B cell (primary cell): Measurements from ENCODE around the gene UNCX. TPM values are rescaled to one million over a fixed set of nuclear protein-coding genes. Genes with fewer than 3 reads are reported as not detected.

ENCODE experiments used
- ATAC-seq: fragments of 200-7000 bp; cut with Tn5 transposase; one replicate; pipeline ENCODE4 v1.10.0; 2021; ENCODE audit warnings: low read depth, mild to moderate bottlenecking, moderate number of reproducible peaks, moderate library complexity
- CTCF ChIA-PET: fragments of 350-600 bp; sonication (Branson Sonifier 250); formaldehyde crosslinking; loops from one replicate; lab custom pipeline; 2021; ENCODE audit warnings: antibody characterized with exemption, inconsistent platforms; lab: Charles Lee
- POLR2A ChIA-PET: fragments of 350-600 bp; sonication (Branson Sonifier 250); formaldehyde crosslinking; loops from one replicate; lab custom pipeline; 2021; ENCODE audit warnings: antibody characterized with exemption; lab: Charles Lee
- DNase-seq: peaks from one replicate; pipeline ENCODE4 v3.0.0; 2013
- H2AFZ ChIP-seq: 2 replicates; pipeline ENCODE4 v1.6.1; 2012; ENCODE audit warnings: mild to moderate bottlenecking, low read depth, low read length; ENCODE audit not compliant: insufficient read depth, poor library complexity, severe bottlenecking
- H3K27ac ChIP-seq, 2 donors: 1 replicate in 1 of 2; 2 replicates in 1 of 2; pipeline ENCODE4 v1.5.1; 2012 to 2013; ENCODE audit warnings: low read length in 2 of 2, mild to moderate bottlenecking in 2 of 2, moderate library complexity in 1 of 2
- H3K27me3 ChIP-seq, 4 experiments: fragments of 200-600 bp in 1 of 4; sonication (generic) in 1 of 4; replicated peaks in 1 of 4; 1 replicate in 2 of 4; 2 replicates in 2 of 4; pipeline versions ENCODE4 v1.6.1 to v1.7.0; 2013 to 2016; ENCODE audit warnings: low read length in 3 of 4, mild to moderate bottlenecking in 2 of 4, mixed read lengths in 1 of 4, moderate library complexity in 1 of 4; ENCODE audit not compliant: insufficient read depth in 4 of 4, control insufficient read depth in 3 of 4; ENCODE audit errors: control extremely low read depth in 1 of 4
- H3K36me3 ChIP-seq, 2 experiments: replicated peaks in 1 of 2; 1 replicate in 1 of 2; 2 replicates in 1 of 2; pipeline versions ENCODE4 v1.6.1 to v1.7.1; 2013; ENCODE audit warnings: low read length in 1 of 2; ENCODE audit not compliant: insufficient read depth in 2 of 2, control insufficient read depth in 1 of 2; ENCODE audit errors: control extremely low read depth in 1 of 2, extremely low read depth in 1 of 2
- H3K4me1 ChIP-seq, 2 donors: fragments of 200-600 bp in 1 of 2; sonication (generic) in 1 of 2; 1 replicate in 1 of 2; 2 replicates in 1 of 2; pipeline versions ENCODE4 v1.5.1 to v1.6.1; 2013 to 2017; ENCODE audit warnings: low read length in 2 of 2; ENCODE audit not compliant: control insufficient read depth in 2 of 2, insufficient read depth in 2 of 2
- H3K4me2 ChIP-seq: replicated peaks from 2 replicates; pipeline ENCODE3; 2012; ENCODE audit warnings: mild to moderate bottlenecking, low read depth, low read length; ENCODE audit not compliant: poor library complexity, severe bottlenecking
- H3K4me3 ChIP-seq, 5 experiments: fragments of 200-600 bp in 1 of 5; sonication (generic) in 1 of 5; 1 replicate in 3 of 5; 2 replicates in 2 of 5; pipeline versions ENCODE4 v1.5.1 to v1.7.0; 2011 to 2016; ENCODE audit warnings: low read length in 4 of 5, mild to moderate bottlenecking in 4 of 5, low read depth in 2 of 5, control low read depth in 1 of 5, moderate library complexity in 1 of 5; ENCODE audit not compliant: insufficient read depth in 1 of 5; ENCODE audit errors: control extremely low read depth in 1 of 5, extremely low read depth in 1 of 5
- H3K79me2 ChIP-seq: fragments of 200-600 bp; sonication (generic); one replicate; pipeline ENCODE4 v1.6.0; 2016; ENCODE audit warnings: low read length; ENCODE audit not compliant: control insufficient read depth, insufficient read depth
- H3K9ac ChIP-seq: fragments of 200-600 bp; sonication (generic); 2 replicates; pipeline ENCODE4 v1.6.1; 2017; ENCODE audit warnings: mild to moderate bottlenecking, low read length, moderate library complexity
- H3K9me3 ChIP-seq, 3 donors: one replicate each; pipeline versions ENCODE4 v1.6.1 to v1.7.1; 2013; ENCODE audit warnings: low read length in 2 of 3; ENCODE audit not compliant: control insufficient read depth in 2 of 3, insufficient read depth in 1 of 3; ENCODE audit errors: control extremely low read depth in 1 of 3
- H4K20me1 ChIP-seq: 2 replicates; pipeline ENCODE4 v1.6.0; 2012; ENCODE audit warnings: mild to moderate bottlenecking, low read length; ENCODE audit not compliant: insufficient read depth, control insufficient read depth, poor library complexity, severe bottlenecking
- H3K27ac Mint-ChIP-seq: one replicate; pipeline ENCODE4 v1.8.0; 2021; ENCODE audit warnings: mixed read lengths
- H3K27me3 Mint-ChIP-seq: one replicate; pipeline ENCODE4 v1.8.0; 2021; ENCODE audit warnings: mixed read lengths
- H3K4me1 Mint-ChIP-seq: one replicate; pipeline ENCODE4 v1.8.0; 2021; ENCODE audit warnings: mixed read lengths
- H3K4me3 Mint-ChIP-seq: one replicate; pipeline ENCODE4 v1.8.0; 2021; ENCODE audit warnings: mixed read lengths
- H3K9me3 Mint-ChIP-seq: one replicate; pipeline ENCODE4 v1.8.0; 2022; ENCODE audit warnings: mixed read lengths; ENCODE audit not compliant: insufficient read depth
- CTCF ChIP-seq: fragments of 200-600 bp; IDR thresholded peaks from one replicate; pipeline ENCODE4 v1.8.0; 2022; ENCODE audit warnings: antibody characterized with exemption, mild to moderate bottlenecking
- EZH2 ChIP-seq: IDR thresholded peaks from 2 replicates; pipeline ENCODE4 v1.6.1; 2012; ENCODE audit warnings: borderline replicate concordance, low read depth, mild to moderate bottlenecking, moderate library complexity, low read length; ENCODE audit not compliant: insufficient read depth, poor library complexity, severe bottlenecking
- WGBS: methylation state at CpG from one replicate; pipeline ENCODE4 v1.1.5; 2013; ENCODE audit warnings: missing lambda C conversion rate; ENCODE audit not compliant: insufficient coverage; 5-methylcytosine and 5-hydroxymethylcytosine counted together
- intact Hi-C: fragments of 100-400 bp; cut with micrococcal nuclease; formaldehyde crosslinking; loops from one replicate; pipeline ENCODE4 v1.10.0; 2022
- polyA plus RNA-seq: library from polyadenylated mRNA; depleted of rRNA; stranded (reverse); fragments of >200 nt; gene quantifications from 2 replicates; pipeline ENCODE4 v1.2.3, GENCODE V29; 2012
- total RNA-seq, 2 donors: library from RNA; stranded (reverse); fragments of 120-200 nt in 1 of 2; gene quantifications; 1 replicate in 1 of 2; 2 replicates in 1 of 2; pipeline versions ENCODE4 v1.2.3 to v1.2.4, GENCODE V29; 2013 to 2022

The UNCX gene
- total and polyA plus RNA-seq, 2 donors (not counting 1 experiment from before 2014, with no cell fraction given), result not detected

- no peak overlapping the region for H3K4me3 Mint-ChIP-seq
- Histone ChIP-seq H4K20me1 (no peaks in the 10 kb centered on the region), H3K4me3 (no peak overlapping the region), H3K9me3 (peaks cover 0 to 76% (median 31%) of the 10 kb centered on the region in 3 donors), H3K79me2 (no peaks in the 10 kb centered on the region), H3K36me3 (no peaks in the 10 kb centered on the region), H3K9ac (no peak overlapping the region), H3K27me3 (peaks cover 0 to 82% (median 61%) of the 10 kb centered on the region in 4 experiments), H3K4me1 (peaks cover 9 to 15% of the 10 kb centered on the region in 2 donors), H2AFZ (no peak overlapping the region), H3K4me2 (peak overlapping the region; percentile 12), H3K27ac (no peak overlapping the region)
- DNase-seq (peak; percentile 25), ATAC-seq (no peak)
- peaks cover 48% of the 10 kb centered on the region for H3K27me3 Mint-ChIP-seq
- H3K9me3 Mint-ChIP-seq, result no peaks in the 10 kb centered on the region
- peaks cover 10% of the 10 kb centered on the region for H3K4me1 Mint-ChIP-seq
- H3K27ac Mint-ChIP-seq, result no peak overlapping the region
- intact Hi-C loops, result no loop called here
- TF ChIP-seq EZH2 (no peak), CTCF (no peak)
- 14% methylated on average over 37 of the region's 83 CpGs for WGBS
- ChIA-PET POLR2A (no interaction called here), CTCF (no interaction called here)
These were observed 4.4 kb downstream of the UNCX start for GRCh38 chr7:1236831-1237701.

GRCh38 chr7:1237704-1238255 lies 5.1 kb downstream of the UNCX start:
- Histone ChIP-seq H3K79me2 (no peaks in the 10 kb centered on the region), H3K36me3 (no peaks in the 10 kb centered on the region), H2AFZ (no peak overlapping the region), H3K4me3 (no peak overlapping the region), H3K9ac (no peak overlapping the region), H3K27me3 (peaks cover 0 to 83% (median 61%) of the 10 kb centered on the region in 4 experiments), H3K27ac (no peak overlapping the region), H3K9me3 (peaks cover 0 to 80% (median 31%) of the 10 kb centered on the region in 3 donors), H4K20me1 (no peaks in the 10 kb centered on the region), H3K4me2 (no peak overlapping the region), H3K4me1 (peaks cover 8 to 13% of the 10 kb centered on the region in 2 donors)
- DNase-seq (peak; percentile 30), ATAC-seq (no peak)
- WGBS, result 17% methylated on average over 27 of the region's 29 CpGs
- Mint-ChIP-seq H3K4me1 (peaks cover 8% of the 10 kb centered on the region), H3K27me3 (peaks cover 45% of the 10 kb centered on the region), H3K4me3 (peak overlapping the region; percentile 1), H3K27ac (peak overlapping the region; percentile 41), H3K9me3 (no peaks in the 10 kb centered on the region)
- ChIA-PET CTCF (no interaction called here), POLR2A (no interaction called here)
- intact Hi-C loops, result no loop called here
- TF ChIP-seq EZH2, result no peak
- no peak for TF ChIP-seq CTCF
